ENCODE measurements around the gene XRRA1.
A peak's percentile ranks its signal among the peaks of the same experiment; 100 is the strongest.
"Not testable (repeated sequence)": the region's sequence is repeated elsewhere in the genome, so short reads cannot be mapped to it uniquely, and the experiment has no call there.

The XRRA1 gene

GRCh38 chr11:74948898-74949752, at the start of gene XRRA1, which contains the start of gene SPCS2:
Gene XRRA1 (minus strand): TSS chr11:74949091. CDS start chr11:74940878, 8,213 bp downstream.
Gene SPCS2 (plus strand): TSS chr11:74949266. CDS start chr11:74949286, 20 bp downstream.
- peak; percentile 88 for DNase-seq (ENCODE audit: low read depth)

- DNase-seq (ENCODE audit: low read depth): no peak
These were observed 44.0 kb upstream of the XRRA1 start for GRCh38 chr11:74992852-74993251.

GRCh38 chr11:74990941-74991340, 42.0 kb upstream of the XRRA1 start:
- no peak for DNase-seq (ENCODE audit: low read depth)

- not testable (repeated sequence) for DNase-seq (ENCODE audit: low read depth)
These were observed 41.3 kb upstream of the XRRA1 start for GRCh38 chr11:74990150-74990549.

- no peak for DNase-seq (ENCODE audit: low read depth)
These were observed 40.4 kb upstream of the XRRA1 start for GRCh38 chr11:74989260-74989638.

GRCh38 chr11:74988541-74989259, 39.8 kb upstream of the XRRA1 start, which contains the start of gene NEU3:
Gene NEU3 (plus strand): TSS chr11:74988933. CDS start chr11:74989061, 128 bp downstream.
- peak; percentile 64 for DNase-seq (ENCODE audit: low read depth)

- DNase-seq (ENCODE audit: low read depth): no peak
These were observed 35.8 kb upstream of the XRRA1 start for GRCh38 chr11:74984730-74985129.

GRCh38 chr11:74984070-74984469, 35.2 kb upstream of the XRRA1 start:
- no peak for DNase-seq (ENCODE audit: low read depth)

- no peak for DNase-seq (ENCODE audit: low read depth)
These were observed 33.0 kb upstream of the XRRA1 start for GRCh38 chr11:74981888-74982287.

GRCh38 chr11:74980634-74981033, 31.7 kb upstream of the XRRA1 start:
- no peak for DNase-seq (ENCODE audit: low read depth)

- no peak for DNase-seq (ENCODE audit: low read depth)
These were observed 29.1 kb upstream of the XRRA1 start for GRCh38 chr11:74978041-74978440.

GRCh38 chr11:74971424-74971823, 22.5 kb upstream of the XRRA1 start:
- no peak for DNase-seq (ENCODE audit: low read depth)

GRCh38 chr11:74970852-74971395, 22.0 kb upstream of the XRRA1 start:
- no peak for DNase-seq (ENCODE audit: low read depth)

GRCh38 chr11:74966651-74967050, 17.8 kb upstream of the XRRA1 start:
- DNase-seq (ENCODE audit: low read depth): no peak

GRCh38 chr11:74960128-74960527, 11.2 kb upstream of the XRRA1 start:
- not testable (repeated sequence) for DNase-seq (ENCODE audit: low read depth)

GRCh38 chr11:74957937-74958629, 9.2 kb upstream of the XRRA1 start:
- DNase-seq (ENCODE audit: low read depth): no peak

- no peak for DNase-seq (ENCODE audit: low read depth)
These were observed 7.6 kb upstream of the XRRA1 start for GRCh38 chr11:74956397-74957015.

- DNase-seq (ENCODE audit: low read depth): no peak
These were observed 5.3 kb upstream of the XRRA1 start for GRCh38 chr11:74954199-74954598.

- DNase-seq (ENCODE audit: low read depth): no peak
These were observed 4.6 kb upstream of the XRRA1 start for GRCh38 chr11:74953451-74953850.

GRCh38 chr11:74952752-74953151, 3.9 kb upstream of the XRRA1 start:
- DNase-seq (ENCODE audit: low read depth): no peak

GRCh38 chr11:74951226-74951625, 2.3 kb upstream of the XRRA1 start:
- DNase-seq (ENCODE audit: low read depth): no peak
